ENCODE measurements around the gene TMEM143.
A peak's percentile ranks its signal among the peaks of the same experiment; 100 is the strongest.
"Not testable (repeated sequence)": the region's sequence is repeated elsewhere in the genome, so short reads cannot be mapped to it uniquely, and the experiment has no call there.

Gene TMEM143

GRCh38 chr19:48311384-48311783, 52.4 kb downstream of the TMEM143 start:
- WGBS (ENCODE audit: insufficient coverage): 100% methylated on average over 5 of the region's 11 CpGs
- Histone ChIP-seq H3K27ac (ENCODE audit: insufficient read depth in 1 of 2, low read depth in 1 of 2, low read length in 2 of 2, poor library complexity in 1 of 2, severe bottlenecking in 2 of 2) (no peak overlapping the region), H3K9me3 (ENCODE audit: control extremely low read depth in 1 of 5, control insufficient read depth in 4 of 5, insufficient read depth in 2 of 5, low read depth in 1 of 5, low read length in 4 of 5) (no peaks in the 10 kb centered on the region), H3K36me3 (ENCODE audit: control insufficient read depth in 4 of 4, insufficient read depth in 4 of 4, low read length in 3 of 4) (no peaks in the 10 kb centered on the region), H3K27me3 (replicated peaks in 2 of 5; ENCODE audit: control insufficient read depth in 4 of 5, insufficient read depth in 5 of 5, low read length in 4 of 5) (no peaks in the 10 kb centered on the region), H3K4me3 (ENCODE audit: control insufficient read depth in 1 of 7, extremely low read depth in 1 of 7, insufficient read depth in 4 of 7, low read depth in 2 of 7, low read length in 6 of 7) (no peak overlapping the region), H3K4me1 (ENCODE audit: control extremely low read depth in 1 of 4, control insufficient read depth in 4 of 4, insufficient read depth in 4 of 4, low read length in 3 of 4) (peaks cover 0 to 6% (median 0%) of the 10 kb centered on the region in 4 experiments)
- POLR2A ChIA-PET: interaction anchor here (0.6 kb wide), 1 partner anchor 23 kb away, joined by 3 read pairs; no protein-coding TSS in a partner anchor
- DNase-seq: no peak
- CTCF ChIA-PET: interaction anchor here (0.6 to 16.4 kb wide), 5 partner anchors 24 to 63 kb away, joined by 3 to 286 read pairs (median 3); no protein-coding TSS in a partner anchor

DNA sequence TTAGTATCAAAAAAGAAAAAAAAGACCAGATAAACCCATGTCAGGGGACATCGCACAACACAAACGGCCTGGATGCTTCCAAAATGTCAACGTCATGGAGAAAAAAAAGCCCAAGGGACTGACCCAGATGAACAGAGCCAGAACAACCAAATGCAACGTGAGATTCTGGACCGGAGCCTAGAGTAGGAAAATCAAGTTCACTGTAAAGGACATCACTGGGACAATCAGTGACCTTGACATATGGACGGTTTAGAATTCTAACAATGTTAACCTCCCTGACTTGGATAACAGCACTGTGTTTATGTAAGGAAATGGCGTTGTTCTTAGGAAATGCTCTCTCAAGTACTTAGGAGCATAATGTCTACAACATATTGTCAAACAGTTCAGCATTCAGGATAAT, 53.5 kb downstream of the TMEM143 start:
- Histone ChIP-seq H3K36me3 (ENCODE audit: control insufficient read depth in 4 of 4, insufficient read depth in 4 of 4, low read length in 3 of 4) (no peaks in the 10 kb centered on the region), H3K27me3 (replicated peaks in 2 of 5; ENCODE audit: control insufficient read depth in 4 of 5, insufficient read depth in 5 of 5, low read length in 4 of 5) (no peaks in the 10 kb centered on the region), H3K27ac (ENCODE audit: insufficient read depth in 1 of 2, low read depth in 1 of 2, low read length in 2 of 2, poor library complexity in 1 of 2, severe bottlenecking in 2 of 2) (no peak overlapping the region), H3K4me1 (ENCODE audit: control extremely low read depth in 1 of 4, control insufficient read depth in 4 of 4, insufficient read depth in 4 of 4, low read length in 3 of 4) (peaks cover 0 to 6% (median 0%) of the 10 kb centered on the region in 4 experiments), H3K4me3 (ENCODE audit: control insufficient read depth in 1 of 7, extremely low read depth in 1 of 7, insufficient read depth in 4 of 7, low read depth in 2 of 7, low read length in 6 of 7) (no peak overlapping the region), H3K9me3 (ENCODE audit: control extremely low read depth in 1 of 5, control insufficient read depth in 4 of 5, insufficient read depth in 2 of 5, low read depth in 1 of 5, low read length in 4 of 5) (no peaks in the 10 kb centered on the region)
- WGBS (ENCODE audit: insufficient coverage): 97% methylated on average over 6 of the region's 7 CpGs
- POLR2A ChIA-PET: no interaction called here
- no peak for DNase-seq
- CTCF ChIA-PET: interaction anchor here (1.2 to 16.4 kb wide), 2 partner anchors 25 to 40 kb away, joined by 3 to 286 read pairs; no protein-coding TSS in a partner anchor

GRCh38 chr19:48309731-48310130, 54.0 kb downstream of the TMEM143 start:
- H3K4me1 ChIP-seq (ENCODE audit: control extremely low read depth in 1 of 4, control insufficient read depth in 4 of 4, insufficient read depth in 4 of 4, low read length in 3 of 4); H3K27me3 ChIP-seq (replicated peaks in 2 of 5; ENCODE audit: control insufficient read depth in 4 of 5, insufficient read depth in 5 of 5, low read length in 4 of 5); H3K27ac ChIP-seq (ENCODE audit: insufficient read depth in 1 of 2, low read depth in 1 of 2, low read length in 2 of 2, poor library complexity in 1 of 2, severe bottlenecking in 2 of 2); H3K4me3 ChIP-seq (ENCODE audit: control insufficient read depth in 1 of 7, extremely low read depth in 1 of 7, insufficient read depth in 4 of 7, low read depth in 2 of 7, low read length in 6 of 7); POLR2A ChIA-PET; H3K9me3 ChIP-seq (ENCODE audit: control extremely low read depth in 1 of 5, control insufficient read depth in 4 of 5, insufficient read depth in 2 of 5, low read depth in 1 of 5, low read length in 4 of 5); DNase-seq; H3K36me3 ChIP-seq (ENCODE audit: control insufficient read depth in 4 of 4, insufficient read depth in 4 of 4, low read length in 3 of 4): not testable (repeated sequence)
- WGBS (ENCODE audit: insufficient coverage): 64% methylated on average over 4 of the region's 5 CpGs
- CTCF ChIA-PET: interaction anchor here (0.9 to 16.4 kb wide), 2 partner anchors 9 to 26 kb away, joined by 3 to 286 read pairs; no protein-coding TSS in a partner anchor

- no peaks in the 10 kb centered on the region for H3K9me3 ChIP-seq (ENCODE audit: control extremely low read depth in 1 of 5, control insufficient read depth in 4 of 5, insufficient read depth in 2 of 5, low read depth in 1 of 5, low read length in 4 of 5)
- no peaks in the 10 kb centered on the region for H3K27me3 ChIP-seq (replicated peaks in 2 of 5; ENCODE audit: control insufficient read depth in 4 of 5, insufficient read depth in 5 of 5, low read length in 4 of 5)
- 79% methylated on average over 16 of the region's 22 CpGs for WGBS (ENCODE audit: insufficient coverage)
- H3K4me1 ChIP-seq (ENCODE audit: control extremely low read depth in 1 of 4, control insufficient read depth in 4 of 4, insufficient read depth in 4 of 4, low read length in 3 of 4): peaks cover 0 to 6% (median 0%) of the 10 kb centered on the region in 4 experiments
- CTCF ChIA-PET: interaction anchor here (0.8 to 1.5 kb wide), 3 partner anchors 10 to 43 kb away, joined by 3 to 4 read pairs (median 3); no protein-coding TSS in a partner anchor
- H3K4me3 ChIP-seq (ENCODE audit: control insufficient read depth in 1 of 7, extremely low read depth in 1 of 7, insufficient read depth in 4 of 7, low read depth in 2 of 7, low read length in 6 of 7): no peak overlapping the region
- no peak overlapping the region for H3K27ac ChIP-seq (ENCODE audit: insufficient read depth in 1 of 2, low read depth in 1 of 2, low read length in 2 of 2, poor library complexity in 1 of 2, severe bottlenecking in 2 of 2)
- peak in 2 of 3 donors; percentile 32 to 34 for DNase-seq
- POLR2A ChIA-PET: no interaction called here
- H3K36me3 ChIP-seq (ENCODE audit: control insufficient read depth in 4 of 4, insufficient read depth in 4 of 4, low read length in 3 of 4): no peaks in the 10 kb centered on the region
Observed at GRCh38 chr19:48308631-48309586, 54.8 kb downstream of the TMEM143 start.

- H3K36me3 ChIP-seq (ENCODE audit: control insufficient read depth in 4 of 4, insufficient read depth in 4 of 4, low read length in 3 of 4): no peaks in the 10 kb centered on the region
- no peak overlapping the region for H3K4me3 ChIP-seq (ENCODE audit: control insufficient read depth in 1 of 7, extremely low read depth in 1 of 7, insufficient read depth in 4 of 7, low read depth in 2 of 7, low read length in 6 of 7)
- ChIA-PET CTCF (no interaction called here), POLR2A (no interaction called here)
- WGBS (ENCODE audit: insufficient coverage): 98% methylated on average over 13 of the region's 19 CpGs
- no peak for DNase-seq
- no peaks in the 10 kb centered on the region for H3K9me3 ChIP-seq (ENCODE audit: control extremely low read depth in 1 of 5, control insufficient read depth in 4 of 5, insufficient read depth in 2 of 5, low read depth in 1 of 5, low read length in 4 of 5)
- peaks cover 0 to under 1% (median 0%) of the 10 kb centered on the region in 4 experiments for H3K4me1 ChIP-seq (ENCODE audit: control extremely low read depth in 1 of 4, control insufficient read depth in 4 of 4, insufficient read depth in 4 of 4, low read length in 3 of 4)
- no peaks in the 10 kb centered on the region for H3K27me3 ChIP-seq (replicated peaks in 2 of 5; ENCODE audit: control insufficient read depth in 4 of 5, insufficient read depth in 5 of 5, low read length in 4 of 5)
- H3K27ac ChIP-seq (ENCODE audit: insufficient read depth in 1 of 2, low read depth in 1 of 2, low read length in 2 of 2, poor library complexity in 1 of 2, severe bottlenecking in 2 of 2): no peak overlapping the region
Observed at GRCh38 chr19:48303866-48304265, 59.9 kb downstream of the TMEM143 start.

- Histone ChIP-seq H3K4me1 (ENCODE audit: control extremely low read depth in 1 of 4, control insufficient read depth in 4 of 4, insufficient read depth in 4 of 4, low read length in 3 of 4) (no peaks in the 10 kb centered on the region), H3K36me3 (ENCODE audit: control insufficient read depth in 4 of 4, insufficient read depth in 4 of 4, low read length in 3 of 4) (no peaks in the 10 kb centered on the region), H3K27ac (ENCODE audit: insufficient read depth in 1 of 2, low read depth in 1 of 2, low read length in 2 of 2, poor library complexity in 1 of 2, severe bottlenecking in 2 of 2) (no peak overlapping the region), H3K27me3 (replicated peaks in 2 of 5; ENCODE audit: control insufficient read depth in 4 of 5, insufficient read depth in 5 of 5, low read length in 4 of 5) (no peaks in the 10 kb centered on the region), H3K9me3 (ENCODE audit: control extremely low read depth in 1 of 5, control insufficient read depth in 4 of 5, insufficient read depth in 2 of 5, low read depth in 1 of 5, low read length in 4 of 5) (no peaks in the 10 kb centered on the region), H3K4me3 (ENCODE audit: control insufficient read depth in 1 of 7, extremely low read depth in 1 of 7, insufficient read depth in 4 of 7, low read depth in 2 of 7, low read length in 6 of 7) (no peak overlapping the region)
- 91% methylated on average over 12 of the region's 13 CpGs for WGBS (ENCODE audit: insufficient coverage)
- POLR2A ChIA-PET: no interaction called here
- DNase-seq: no peak
- CTCF ChIA-PET: interaction anchor here (0.8 kb wide), 1 partner anchor 37 kb away, joined by 3 read pairs; no protein-coding TSS in a partner anchor
Observed at GRCh38 chr19:48303367-48303766, 60.4 kb downstream of the TMEM143 start.

DNA sequence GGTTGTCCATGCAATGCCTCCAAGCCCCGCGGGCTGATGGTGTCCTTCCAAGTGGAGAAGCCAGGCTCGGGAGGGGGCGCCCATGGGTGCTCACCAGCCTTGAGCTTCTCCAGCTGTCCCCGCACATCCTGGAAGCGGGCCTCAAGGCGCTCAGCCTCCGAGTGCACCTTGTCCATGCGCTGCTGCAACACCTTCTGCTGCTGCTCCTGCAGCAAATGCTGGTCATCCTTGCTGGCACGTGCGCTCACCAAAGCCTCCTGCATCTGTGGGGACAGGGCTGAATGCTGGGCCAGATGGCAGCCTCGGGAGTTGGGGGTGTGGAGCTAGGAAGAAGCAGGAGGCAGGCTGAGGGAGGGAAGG, 61.2 kb downstream of the TMEM143 start:
- no peaks in the 10 kb centered on the region for H3K36me3 ChIP-seq (ENCODE audit: control insufficient read depth in 4 of 4, insufficient read depth in 4 of 4, low read length in 3 of 4)
- POLR2A ChIA-PET: no interaction called here

More for the DNA sequence above, 61.2 kb downstream of the TMEM143 start:
- Histone ChIP-seq H3K9me3 (ENCODE audit: control extremely low read depth in 1 of 5, control insufficient read depth in 4 of 5, insufficient read depth in 2 of 5, low read depth in 1 of 5, low read length in 4 of 5) (no peaks in the 10 kb centered on the region), H3K4me1 (ENCODE audit: control extremely low read depth in 1 of 4, control insufficient read depth in 4 of 4, insufficient read depth in 4 of 4, low read length in 3 of 4) (no peaks in the 10 kb centered on the region), H3K27ac (ENCODE audit: insufficient read depth in 1 of 2, low read depth in 1 of 2, low read length in 2 of 2, poor library complexity in 1 of 2, severe bottlenecking in 2 of 2) (no peak overlapping the region), H3K27me3 (replicated peaks in 2 of 5; ENCODE audit: control insufficient read depth in 4 of 5, insufficient read depth in 5 of 5, low read length in 4 of 5) (no peaks in the 10 kb centered on the region), H3K4me3 (ENCODE audit: control insufficient read depth in 1 of 7, extremely low read depth in 1 of 7, insufficient read depth in 4 of 7, low read depth in 2 of 7, low read length in 6 of 7) (no peak overlapping the region)
- CTCF ChIA-PET: interaction anchor here (0.8 kb wide), 1 partner anchor 36 kb away, joined by 3 read pairs; no protein-coding TSS in a partner anchor
- WGBS (ENCODE audit: insufficient coverage): 97% methylated on average over 10 of the region's 12 CpGs
- DNase-seq: no peak
